Measurements from ENCODE around the gene COL21A1. TPM values are rescaled to one million over a fixed set of nuclear protein-coding genes. Genes with fewer than 3 reads are reported as not detected.

Gene COL21A1
- total RNA-seq, 4 donors from 2014 or later = 0.47 to 0.67 TPM; not detected in 2

- no peak overlapping the region for H3K4me3 ChIP-seq
- no peaks in the 10 kb centered on the region for H3K4me1 ChIP-seq
- TF ChIP-seq CTCF (IDR thresholded peaks at IDR 0.05) = no peak
- TF ChIP-seq POLR2A (IDR thresholded peaks at IDR 0.05) = no peak
- H3K27me3 ChIP-seq = no peaks in the 10 kb centered on the region
- no peaks in the 10 kb centered on the region for H3K36me3 ChIP-seq
- no peak overlapping the region for H3K27ac ChIP-seq
- DNase-seq = no peak
- H3K9me3 ChIP-seq = no peaks in the 10 kb centered on the region
These were observed 171.3 kb downstream of the COL21A1 start for GRCh38 chr6:56076033-56076432.

- Histone ChIP-seq H3K9me3 (no peaks in the 10 kb centered on the region), H3K4me3 (no peak overlapping the region), H3K36me3 (no peaks in the 10 kb centered on the region), H3K27me3 (no peaks in the 10 kb centered on the region), H3K27ac (no peak overlapping the region), H3K4me1 (no peaks in the 10 kb centered on the region)
- no peak for TF ChIP-seq POLR2A (IDR thresholded peaks at IDR 0.05)
- TF ChIP-seq CTCF (IDR thresholded peaks at IDR 0.05) = no peak
- DNase-seq = no peak
These were observed 173.6 kb downstream of the COL21A1 start for GRCh38 chr6:56073761-56074160.

- no peaks in the 10 kb centered on the region for H3K27me3 ChIP-seq
- TF ChIP-seq POLR2A (IDR thresholded peaks at IDR 0.05) (no peak), CTCF (IDR thresholded peaks at IDR 0.05) (no peak)
These were observed 174.1 kb downstream of the COL21A1 start for GRCh38 chr6:56073315-56073714.

GRCh38 chr6:56072856-56073255 lies 174.5 kb downstream of the COL21A1 start:
- no peak overlapping the region for H3K4me3 ChIP-seq
- no peaks in the 10 kb centered on the region for H3K27me3 ChIP-seq
- H3K4me1 ChIP-seq = no peaks in the 10 kb centered on the region
- no peak for TF ChIP-seq CTCF (IDR thresholded peaks at IDR 0.05)
- TF ChIP-seq POLR2A (IDR thresholded peaks at IDR 0.05) = no peak
- no peaks in the 10 kb centered on the region for H3K9me3 ChIP-seq
- no peak for DNase-seq
- no peaks in the 10 kb centered on the region for H3K36me3 ChIP-seq
- H3K27ac ChIP-seq = no peak overlapping the region

More at GRCh38 chr6:56073315-56073714, 174.1 kb downstream of the COL21A1 start:
- Histone ChIP-seq H3K4me3 (no peak overlapping the region), H3K36me3 (no peaks in the 10 kb centered on the region), H3K4me1 (no peaks in the 10 kb centered on the region), H3K27ac (no peak overlapping the region), H3K9me3 (no peaks in the 10 kb centered on the region)
- no peak for DNase-seq

GRCh38 chr6:56065408-56065807 lies 182.0 kb downstream of the COL21A1 start:
- Histone ChIP-seq H3K4me1 (no peaks in the 10 kb centered on the region), H3K27ac (no peak overlapping the region), H3K27me3 (no peaks in the 10 kb centered on the region), H3K9me3 (no peaks in the 10 kb centered on the region), H3K4me3 (no peak overlapping the region), H3K36me3 (no peaks in the 10 kb centered on the region)
- no peak for TF ChIP-seq CTCF (IDR thresholded peaks at IDR 0.05)
- TF ChIP-seq POLR2A (IDR thresholded peaks at IDR 0.05) = no peak
- no peak for DNase-seq

- Histone ChIP-seq H3K4me1 (no peaks in the 10 kb centered on the region), H3K36me3 (no peaks in the 10 kb centered on the region), H3K27me3 (no peaks in the 10 kb centered on the region), H3K4me3 (no peak overlapping the region), H3K27ac (no peak overlapping the region), H3K9me3 (no peaks in the 10 kb centered on the region)
- no peak for DNase-seq
- TF ChIP-seq POLR2A (IDR thresholded peaks at IDR 0.05) (no peak), CTCF (IDR thresholded peaks at IDR 0.05) (no peak)
These were observed 184.5 kb downstream of the COL21A1 start for GRCh38 chr6:56062836-56063235.
